ENCODE data around the gene BRINP2. TPM values are rescaled to one million over a fixed set of nuclear protein-coding genes. Genes with fewer than 3 reads are reported as not detected.

The BRINP2 gene
- total and polyA plus RNA-seq, 12 donors = 0.15 to 0.66 (median 0.24) TPM; not detected in 2

DNA sequence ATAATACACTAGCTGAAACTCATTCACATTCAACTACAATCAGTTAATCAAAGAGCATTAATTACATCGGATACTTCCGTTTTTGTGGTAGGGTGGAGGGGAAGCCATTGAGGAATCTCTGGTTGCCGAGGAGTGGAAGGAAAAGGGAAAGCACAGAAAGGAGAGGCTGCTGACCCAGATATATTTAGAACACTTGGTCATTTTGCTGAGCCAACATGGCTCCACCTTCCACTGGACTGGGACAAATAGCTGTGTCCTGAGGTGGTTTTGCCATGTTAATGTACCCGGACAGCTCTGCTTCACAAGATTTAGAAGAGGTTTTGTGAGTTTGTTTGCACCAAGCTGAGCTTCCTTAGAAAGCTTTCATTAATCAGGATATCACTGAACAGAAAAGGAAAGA, 32.4 kb upstream of the BRINP2 start:
- DNase-seq (no peak), ATAC-seq (peak in 4 of 8 donors; percentile 41 to 66 (median 52))
- Histone ChIP-seq H3K4me3 (no peak overlapping the region), H3K27ac (no peak overlapping the region), H3K4me1 (no peaks in the 10 kb centered on the region), H3K27me3 (peaks cover 0 to 2% (median 0%) of the 10 kb centered on the region in 7 donors), H3K9me3 (no peaks in the 10 kb centered on the region), H3K36me3 (no peaks in the 10 kb centered on the region)
- intact Hi-C loops (cut with DNase I) = no loop called here
- WGBS, 2 donors = 76 to 79% methylated on average over 4 of the region's 4 CpGs
- TF ChIP-seq, protein P1, sequence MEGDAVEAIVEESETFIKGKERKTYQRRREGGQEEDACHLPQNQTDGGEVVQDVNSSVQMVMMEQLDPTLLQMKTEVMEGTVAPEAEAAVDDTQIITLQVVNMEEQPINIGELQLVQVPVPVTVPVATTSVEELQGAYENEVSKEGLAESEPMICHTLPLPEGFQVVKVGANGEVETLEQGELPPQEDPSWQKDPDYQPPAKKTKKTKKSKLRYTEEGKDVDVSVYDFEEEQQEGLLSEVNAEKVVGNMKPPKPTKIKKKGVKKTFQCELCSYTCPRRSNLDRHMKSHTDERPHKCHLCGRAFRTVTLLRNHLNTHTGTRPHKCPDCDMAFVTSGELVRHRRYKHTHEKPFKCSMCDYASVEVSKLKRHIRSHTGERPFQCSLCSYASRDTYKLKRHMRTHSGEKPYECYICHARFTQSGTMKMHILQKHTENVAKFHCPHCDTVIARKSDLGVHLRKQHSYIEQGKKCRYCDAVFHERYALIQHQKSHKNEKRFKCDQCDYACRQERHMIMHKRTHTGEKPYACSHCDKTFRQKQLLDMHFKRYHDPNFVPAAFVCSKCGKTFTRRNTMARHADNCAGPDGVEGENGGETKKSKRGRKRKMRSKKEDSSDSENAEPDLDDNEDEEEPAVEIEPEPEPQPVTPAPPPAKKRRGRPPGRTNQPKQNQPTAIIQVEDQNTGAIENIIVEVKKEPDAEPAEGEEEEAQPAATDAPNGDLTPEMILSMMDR (IDR thresholded peaks at IDR 0.05) = no peak

DNA sequence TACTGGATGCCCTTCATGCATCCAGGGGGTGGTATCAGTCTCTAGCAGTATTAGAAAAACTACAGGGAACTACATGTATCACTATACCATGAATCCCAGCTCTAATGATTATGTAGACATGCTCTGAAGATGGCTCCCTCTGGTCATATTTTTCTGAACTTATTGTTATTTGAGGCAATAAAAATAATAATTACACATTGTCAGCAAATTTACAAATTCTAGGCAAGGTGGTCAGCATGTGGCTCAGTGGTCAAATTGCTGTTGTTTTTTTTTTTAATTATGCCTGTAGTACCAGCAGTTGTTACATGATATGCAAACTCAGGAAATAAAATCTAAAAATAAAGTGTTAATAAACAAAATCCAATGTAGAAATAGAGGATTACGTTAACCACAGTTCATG, 28.7 kb upstream of the BRINP2 start:
- no peaks in the 10 kb centered on the region for H3K36me3 ChIP-seq
- intact Hi-C loops (cut with DNase I) = no loop called here
- no peak overlapping the region for H3K27ac ChIP-seq
- no peak overlapping the region for H3K4me3 ChIP-seq
- peaks cover 0 to 19% (median 5%) of the 10 kb centered on the region in 9 donors for H3K4me1 ChIP-seq
- peaks cover 0 to 2% (median 0%) of the 10 kb centered on the region in 7 donors for H3K27me3 ChIP-seq
- TF ChIP-seq, protein P1 (IDR thresholded peaks at IDR 0.05) = no peak
- DNase-seq = no peak
- 69 to 88% methylated on average over 1 of the region's 1 CpG for WGBS, 2 donors
- H3K9me3 ChIP-seq = no peaks in the 10 kb centered on the region
- no peak for ATAC-seq

DNA sequence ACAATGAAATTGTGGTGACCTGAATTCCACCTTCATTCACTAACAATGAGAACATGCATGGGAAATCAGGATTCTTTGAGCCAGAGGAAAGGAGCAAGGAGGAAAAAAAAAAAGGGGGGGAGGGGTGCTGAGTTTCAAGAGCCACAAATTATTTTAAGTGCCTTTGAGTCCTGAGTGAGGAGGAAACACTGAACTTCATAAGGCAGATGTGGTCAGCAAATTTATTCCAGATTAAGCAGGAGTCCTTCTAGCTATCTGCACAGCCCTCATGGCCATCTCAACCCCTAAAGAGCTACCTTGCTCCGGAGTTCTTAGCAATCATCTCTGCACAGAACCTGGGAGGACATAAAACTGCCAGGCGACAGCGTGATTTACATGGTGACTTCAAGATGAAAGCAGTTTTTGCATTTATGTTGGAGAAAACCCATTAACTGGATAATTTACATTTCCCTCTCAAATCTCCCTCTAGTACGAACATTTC, 27.9 kb upstream of the BRINP2 start:
- Histone ChIP-seq H3K36me3 (no peaks in the 10 kb centered on the region), H3K4me1 (peaks cover 0 to 19% (median 5%) of the 10 kb centered on the region in 9 donors), H3K27me3 (peaks cover 0 to 2% (median 0%) of the 10 kb centered on the region in 7 donors), H3K27ac (no peak overlapping the region), H3K4me3 (no peak overlapping the region), H3K9me3 (no peaks in the 10 kb centered on the region)
- DNase-seq = no peak
- 87 to 97% methylated on average over 4 of the region's 4 CpGs for WGBS, 2 donors
- intact Hi-C loops (cut with DNase I) = no loop called here
- TF ChIP-seq, protein P1 (IDR thresholded peaks at IDR 0.05) = no peak
- ATAC-seq = no peak

DNA sequence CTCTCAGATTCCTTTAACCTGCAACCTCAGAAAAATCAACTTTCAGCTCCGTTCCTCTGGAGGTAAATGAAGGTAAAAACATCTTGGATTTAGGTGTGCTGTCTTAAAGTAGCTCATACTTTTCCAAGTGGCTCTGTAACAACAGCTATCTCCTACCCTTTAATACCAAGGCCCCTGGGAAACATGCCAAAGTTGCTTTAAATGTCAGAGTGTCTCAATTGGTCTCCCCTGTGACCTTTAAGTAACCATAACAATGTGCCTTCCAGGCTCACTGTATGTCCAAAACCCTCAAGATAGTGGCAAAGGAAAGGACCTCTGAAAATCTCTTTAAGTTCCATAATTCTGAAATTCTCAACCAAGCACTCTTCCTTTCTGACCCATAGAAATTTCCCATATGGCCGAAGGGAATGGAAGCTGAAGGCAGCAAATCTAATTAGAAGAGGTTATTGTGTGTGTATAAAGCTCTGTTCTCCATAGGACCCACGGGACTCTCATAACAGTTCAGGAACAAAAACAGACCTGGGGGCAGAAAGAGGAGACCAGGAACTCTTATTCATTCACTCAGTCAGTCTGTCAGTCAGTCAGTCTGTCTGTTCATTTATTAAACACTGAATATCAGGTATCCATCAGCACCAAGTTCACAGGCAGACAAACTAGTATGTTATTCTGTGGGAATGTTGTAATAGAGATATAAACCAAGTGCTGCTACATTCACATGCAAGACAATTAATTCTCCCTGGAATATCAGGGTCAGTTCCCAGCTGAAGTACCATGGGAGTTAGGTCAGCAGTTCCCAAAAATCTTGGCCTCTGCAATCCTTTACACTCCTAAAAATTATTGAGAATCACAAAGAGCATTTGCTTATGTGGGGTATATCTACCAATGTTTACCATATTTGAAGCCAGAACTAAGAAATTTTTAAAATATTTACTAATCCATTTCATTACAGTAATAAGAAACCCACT, 25.4 kb upstream of the BRINP2 start:
- peak in 4 of 8 donors; percentile 69 to 89 (median 80) for ATAC-seq
- WGBS, 2 donors = 34% methylated on average over 3 of the region's 3 CpGs
- peak overlapping the region in 1 of 10 donors; percentile 10 for H3K27ac ChIP-seq

More for the DNA sequence above, 25.4 kb upstream of the BRINP2 start:
- no peaks in the 10 kb centered on the region for H3K9me3 ChIP-seq
- H3K4me1 ChIP-seq = peaks cover 0 to 19% (median 5%) of the 10 kb centered on the region in 9 donors
- H3K4me3 ChIP-seq = no peak overlapping the region
- peaks cover 0 to 2% (median 0%) of the 10 kb centered on the region in 7 donors for H3K27me3 ChIP-seq
- intact Hi-C loops (cut with DNase I) = no loop called here
- DNase-seq = peak in 1 of 2 donors; percentile 31
- no peaks in the 10 kb centered on the region for H3K36me3 ChIP-seq
- TF ChIP-seq, protein P1 (IDR thresholded peaks at IDR 0.05) = no peak
